OCI-LY7 (cell line): Measurements from ENCODE around the gene DAPK2.

Experiments
- EZH2phosphoT487 ChIP-seq: fragments of 200-600 bp; sonication (generic); IDR thresholded peaks from 2 replicates; pipeline ENCODE4 v1.6.1; 2018; ENCODE audit warnings: low read depth, borderline replicate concordance, mild to moderate bottlenecking, mixed run types, antibody characterized with exemption, low read length, moderate library complexity, mixed read lengths
- TF ChIP-seq, protein P1 (sequence below): fragments of 200-600 bp; sonication (generic); conservative IDR thresholded peaks from 2 replicates; pipeline ENCODE4 v1.5.1; 2014; ENCODE audit warnings: mild to moderate bottlenecking, antibody characterized with exemption, low read length, moderate library complexity, mixed read lengths

DNA sequence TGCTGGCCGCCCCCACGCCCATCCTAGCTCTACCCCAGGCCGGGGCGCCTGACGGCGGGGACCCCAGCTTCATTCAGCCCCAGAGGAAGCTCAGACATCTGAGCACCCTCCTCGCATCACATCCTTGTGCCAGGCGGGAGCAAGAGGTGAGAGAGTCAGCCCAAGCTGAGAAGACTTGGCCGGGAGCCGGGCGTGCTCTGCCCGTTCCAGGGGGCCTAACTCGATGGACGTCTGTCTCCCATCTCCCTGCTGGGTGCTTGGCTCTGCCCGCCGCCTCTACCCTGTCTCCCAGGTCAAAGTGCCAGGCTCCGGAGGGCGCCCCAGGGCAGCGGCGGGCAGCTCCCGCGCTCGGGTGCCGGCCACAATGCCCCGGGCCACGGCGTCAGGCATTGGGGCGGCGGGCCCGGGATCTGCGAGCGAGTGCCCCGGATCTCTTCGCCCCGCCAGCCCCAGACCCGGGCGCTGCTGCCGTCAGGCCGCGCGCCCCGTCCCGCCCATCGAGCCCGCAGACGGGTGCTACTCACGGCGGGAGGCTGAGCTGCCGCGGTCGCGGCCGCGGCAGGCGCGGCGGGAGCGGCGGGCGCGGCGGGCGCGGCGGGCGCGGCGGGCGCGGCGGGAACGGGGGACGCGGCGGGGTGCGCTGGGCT lies 388 bp downstream of the DAPK2 start:
- TF ChIP-seq, protein P1, sequence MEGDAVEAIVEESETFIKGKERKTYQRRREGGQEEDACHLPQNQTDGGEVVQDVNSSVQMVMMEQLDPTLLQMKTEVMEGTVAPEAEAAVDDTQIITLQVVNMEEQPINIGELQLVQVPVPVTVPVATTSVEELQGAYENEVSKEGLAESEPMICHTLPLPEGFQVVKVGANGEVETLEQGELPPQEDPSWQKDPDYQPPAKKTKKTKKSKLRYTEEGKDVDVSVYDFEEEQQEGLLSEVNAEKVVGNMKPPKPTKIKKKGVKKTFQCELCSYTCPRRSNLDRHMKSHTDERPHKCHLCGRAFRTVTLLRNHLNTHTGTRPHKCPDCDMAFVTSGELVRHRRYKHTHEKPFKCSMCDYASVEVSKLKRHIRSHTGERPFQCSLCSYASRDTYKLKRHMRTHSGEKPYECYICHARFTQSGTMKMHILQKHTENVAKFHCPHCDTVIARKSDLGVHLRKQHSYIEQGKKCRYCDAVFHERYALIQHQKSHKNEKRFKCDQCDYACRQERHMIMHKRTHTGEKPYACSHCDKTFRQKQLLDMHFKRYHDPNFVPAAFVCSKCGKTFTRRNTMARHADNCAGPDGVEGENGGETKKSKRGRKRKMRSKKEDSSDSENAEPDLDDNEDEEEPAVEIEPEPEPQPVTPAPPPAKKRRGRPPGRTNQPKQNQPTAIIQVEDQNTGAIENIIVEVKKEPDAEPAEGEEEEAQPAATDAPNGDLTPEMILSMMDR: no peak
- TF ChIP-seq EZH2phosphoT487: no peak
